Measurements from ENCODE around the gene PFKFB1.

Gene PFKFB1

GRCh38 chrX:54920610-54921426 is 73.2 kb downstream of the PFKFB1 start, which contains the start of gene TRO:
Gene TRO (plus strand): TSS chrX:54920824. CDS start chrX:54922247, 1,423 bp downstream.
- no peak for DNase-seq

- DNase-seq = no peak
Observed at GRCh38 chrX:54909941-54910340, 84.0 kb downstream of the PFKFB1 start.

GRCh38 chrX:54894159-54894558 is 99.8 kb downstream of the PFKFB1 start:
- no peak for DNase-seq

- DNase-seq = no peak
Observed at GRCh38 chrX:54891573-54891972, 102.4 kb downstream of the PFKFB1 start.

- DNase-seq = no peak
Observed at GRCh38 chrX:54885740-54886139, 108.2 kb downstream of the PFKFB1 start.

All from NCI-H510A (cell line).